Vagina (tissue), 2 donors: Measurements from ENCODE around the gene LPIN2. TPM values are rescaled to one million over a fixed set of nuclear protein-coding genes. Genes with fewer than 3 reads are reported as not detected.

Source experiments
- DNase-seq, 2 donors: peaks; one replicate each; pipeline ENCODE4 v3.0.0-alpha.2; 2017; ENCODE audit errors: extremely low spot score in 2 of 2
- H3K27ac ChIP-seq: fragments of 200-600 bp; sonication (generic); one replicate; pipeline ENCODE4 v1.5.1; 2019
- H3K27me3 ChIP-seq: fragments of 200-600 bp; sonication (generic); one replicate; pipeline ENCODE4 v1.5.1; 2019
- H3K36me3 ChIP-seq, 2 donors: fragments of 200-600 bp; sonication (generic); one replicate each; pipeline ENCODE4 v1.5.1; 2017 to 2019
- H3K4me1 ChIP-seq: fragments of 200-600 bp; sonication (generic); one replicate; pipeline ENCODE4 v1.5.1; 2019
- H3K4me3 ChIP-seq, 2 donors: fragments of 200-600 bp; sonication (generic); 1 replicate in 1 of 2; 2 replicates in 1 of 2; pipeline ENCODE4 v1.5.1; 2016 to 2019
- H3K9me3 ChIP-seq: fragments of 200-600 bp; sonication (generic); one replicate; pipeline ENCODE4 v1.5.1; 2019
- CTCF ChIP-seq, 3 experiments: fragments of 450-650 bp in 2 of 3; fragments of 200-600 bp in 1 of 3; sonication (generic) in 1 of 3; IDR thresholded peaks; one replicate each; pipeline ENCODE4 v1.5.1; 2017 to 2019; ENCODE audit warnings: antibody characterized with exemption in 3 of 3, mild to moderate bottlenecking in 2 of 3, moderate library complexity in 2 of 3
- POLR2A ChIP-seq, 2 donors: fragments of 450-650 bp; IDR thresholded peaks; one replicate each; pipeline ENCODE4 v1.6.1; 2017; ENCODE audit warnings: antibody characterized with exemption in 2 of 2, mild to moderate bottlenecking in 2 of 2, moderate library complexity in 2 of 2
- POLR2AphosphoS5 ChIP-seq, 2 donors: sonication (generic); formaldehyde crosslinking; IDR thresholded peaks; one replicate each; pipeline ENCODE4 v1.9.0; 2017; ENCODE audit warnings: antibody characterized with exemption in 2 of 2, mild to moderate bottlenecking in 2 of 2, low read depth in 1 of 2; ENCODE audit not compliant: insufficient read depth in 1 of 2
- intact Hi-C: fragments of 100-400 bp; cut with DNase I; formaldehyde crosslinking; loops from one replicate; pipeline ENCODE4 v1.15.1; 2023
- total RNA-seq: library from RNA; depleted of rRNA; stranded (reverse); fragments of >200 nt; gene quantifications from one replicate; pipeline ENCODE4 v1.2.3, GENCODE V29; 2016

LPIN2 gene
- total RNA-seq, 1 donor from 2014 or later = 19.4 TPM

GRCh38 chr18:3041843-3042242 is 28.9 kb upstream of the LPIN2 start:
- DNase-seq = no peak
- Histone ChIP-seq H3K36me3 (no peaks in the 10 kb centered on the region), H3K4me1 (no peaks in the 10 kb centered on the region), H3K9me3 (no peaks in the 10 kb centered on the region), H3K27me3 (no peaks in the 10 kb centered on the region), H3K27ac (no peak overlapping the region), H3K4me3 (no peak overlapping the region)
- no peak for TF ChIP-seq POLR2AphosphoS5 (IDR thresholded peaks at IDR 0.05; ENCODE audit: insufficient read depth in 1 of 2, low read depth in 1 of 2)
- no peak for TF ChIP-seq POLR2A (IDR thresholded peaks at IDR 0.05)
- no peak for TF ChIP-seq CTCF (IDR thresholded peaks at IDR 0.05)
- intact Hi-C loops = no loop called here

- Histone ChIP-seq H3K36me3 (no peaks in the 10 kb centered on the region), H3K4me3 (no peak overlapping the region), H3K9me3 (no peaks in the 10 kb centered on the region), H3K4me1 (no peaks in the 10 kb centered on the region), H3K27me3 (no peaks in the 10 kb centered on the region), H3K27ac (no peak overlapping the region)
- intact Hi-C loops = no loop called here
- TF ChIP-seq CTCF (IDR thresholded peaks at IDR 0.05) = no peak
- no peak for TF ChIP-seq POLR2AphosphoS5 (IDR thresholded peaks at IDR 0.05; ENCODE audit: insufficient read depth in 1 of 2, low read depth in 1 of 2)
- TF ChIP-seq POLR2A (IDR thresholded peaks at IDR 0.05) = no peak
- DNase-seq = no peak
Measured at GRCh38 chr18:3040881-3041280, 27.9 kb upstream of the LPIN2 start.

- Histone ChIP-seq H3K36me3 (no peaks in the 10 kb centered on the region), H3K9me3 (no peaks in the 10 kb centered on the region), H3K4me1 (no peaks in the 10 kb centered on the region), H3K27ac (no peak overlapping the region), H3K27me3 (no peaks in the 10 kb centered on the region), H3K4me3 (no peak overlapping the region)
- intact Hi-C loops = no loop called here
- TF ChIP-seq CTCF (IDR thresholded peaks at IDR 0.05) (no peak), POLR2AphosphoS5 (IDR thresholded peaks at IDR 0.05; ENCODE audit: insufficient read depth in 1 of 2, low read depth in 1 of 2) (no peak), POLR2A (IDR thresholded peaks at IDR 0.05) (no peak)
- DNase-seq = no peak
Measured at GRCh38 chr18:3040173-3040572, 27.2 kb upstream of the LPIN2 start.

- no peaks in the 10 kb centered on the region for H3K36me3 ChIP-seq
- intact Hi-C loops = no loop called here
- H3K4me1 ChIP-seq = no peaks in the 10 kb centered on the region
- H3K9me3 ChIP-seq = no peaks in the 10 kb centered on the region
- DNase-seq = no peak
- H3K27ac ChIP-seq = no peak overlapping the region
- TF ChIP-seq POLR2AphosphoS5 (IDR thresholded peaks at IDR 0.05; ENCODE audit: insufficient read depth in 1 of 2, low read depth in 1 of 2) (peak in 1 of 2 donors; percentile 87), CTCF (IDR thresholded peaks at IDR 0.05) (no peak)
- H3K4me3 ChIP-seq = no peak overlapping the region
- no peaks in the 10 kb centered on the region for H3K27me3 ChIP-seq
Measured at GRCh38 chr18:3037423-3037915, 24.5 kb upstream of the LPIN2 start.

GRCh38 chr18:3036108-3036507 is 23.2 kb upstream of the LPIN2 start:
- no peaks in the 10 kb centered on the region for H3K9me3 ChIP-seq
- H3K27ac ChIP-seq = no peak overlapping the region
- intact Hi-C loops = no loop called here
- H3K36me3 ChIP-seq = no peaks in the 10 kb centered on the region
- TF ChIP-seq POLR2A (IDR thresholded peaks at IDR 0.05) (no peak), CTCF (IDR thresholded peaks at IDR 0.05) (no peak), POLR2AphosphoS5 (IDR thresholded peaks at IDR 0.05; ENCODE audit: insufficient read depth in 1 of 2, low read depth in 1 of 2) (no peak)
- no peak overlapping the region for H3K4me3 ChIP-seq
- DNase-seq = no peak
- no peaks in the 10 kb centered on the region for H3K27me3 ChIP-seq
- no peaks in the 10 kb centered on the region for H3K4me1 ChIP-seq
